ENCODE measurements around the gene LRRC53.

LRRC53 gene

GRCh38 chr1:74471470-74471869 is 40.9 kb downstream of the LRRC53 start:
- Histone ChIP-seq H3K79me1 (ENCODE audit: low read length) (no peaks in the 10 kb centered on the region), H3K4me2 (ENCODE audit: low read length) (no peak overlapping the region), H3K79me2 (ENCODE audit: control insufficient read depth, insufficient read depth, low read length) (no peaks in the 10 kb centered on the region), H3K9ac (ENCODE audit: low read length) (no peak overlapping the region), H3K27me3 (ENCODE audit: insufficient read depth, low read length, poor library complexity) (no peaks in the 10 kb centered on the region), H3K4ac (ENCODE audit: low read depth, low read length) (no peak overlapping the region), H2BK15ac (replicated peaks; ENCODE audit: low read depth) (no peak overlapping the region), H3K18ac (ENCODE audit: low read length) (no peak overlapping the region), H4K8ac (ENCODE audit: low read depth, low read length) (no peak overlapping the region), H3K56ac (ENCODE audit: low read length) (no peak overlapping the region), H3K23ac (ENCODE audit: low read length) (no peak overlapping the region), H3K27ac (ENCODE audit: low read depth, low read length) (no peak overlapping the region), H3K36me3 (ENCODE audit: control insufficient read depth, insufficient read depth, low read length) (no peaks in the 10 kb centered on the region), H2AK5ac (ENCODE audit: low read length) (no peak overlapping the region), H2BK5ac (ENCODE audit: low read length) (no peak overlapping the region), H2BK120ac (ENCODE audit: low read depth, low read length) (no peak overlapping the region), H3K4me1 (ENCODE audit: control insufficient read depth, low read depth, low read length) (peaks cover 3% of the 10 kb centered on the region), H4K5ac (ENCODE audit: low read length) (no peak overlapping the region), H3K4me3 (ENCODE audit: low read length) (no peak overlapping the region)
- DNase-seq: no peak
- no CpG with 5 or more reads among the region's 3 CpGs for WGBS (ENCODE audit: extremely low coverage, insufficient coverage, low lambda C conversion rate)

GRCh38 chr1:74470936-74471335 is 41.5 kb downstream of the LRRC53 start:
- H2BK120ac ChIP-seq (ENCODE audit: low read depth, low read length): no peak overlapping the region
- H3K4me3 ChIP-seq (ENCODE audit: low read length): no peak overlapping the region
- H2BK15ac ChIP-seq (replicated peaks; ENCODE audit: low read depth): no peak overlapping the region
- no peak overlapping the region for H2AK5ac ChIP-seq (ENCODE audit: low read length)
- H2BK5ac ChIP-seq (ENCODE audit: low read length): no peak overlapping the region
- no peaks in the 10 kb centered on the region for H3K36me3 ChIP-seq (ENCODE audit: control insufficient read depth, insufficient read depth, low read length)
- peak; percentile 69 for DNase-seq
- no peak overlapping the region for H3K27ac ChIP-seq (ENCODE audit: low read depth, low read length)
- H3K4me2 ChIP-seq (ENCODE audit: low read length): no peak overlapping the region
- H3K79me1 ChIP-seq (ENCODE audit: low read length): no peaks in the 10 kb centered on the region
- H3K4ac ChIP-seq (ENCODE audit: low read depth, low read length): no peak overlapping the region
- H3K79me2 ChIP-seq (ENCODE audit: control insufficient read depth, insufficient read depth, low read length): no peaks in the 10 kb centered on the region
- H3K9ac ChIP-seq (ENCODE audit: low read length): no peak overlapping the region
- no peak overlapping the region for H3K56ac ChIP-seq (ENCODE audit: low read length)
- H3K18ac ChIP-seq (ENCODE audit: low read length): no peak overlapping the region
- H4K5ac ChIP-seq (ENCODE audit: low read length): no peak overlapping the region
- no peaks in the 10 kb centered on the region for H3K27me3 ChIP-seq (ENCODE audit: insufficient read depth, low read length, poor library complexity)
- no peak overlapping the region for H3K23ac ChIP-seq (ENCODE audit: low read length)
- WGBS (ENCODE audit: extremely low coverage, insufficient coverage, low lambda C conversion rate): no CpG with 5 or more reads among the region's 3 CpGs
- H3K4me1 ChIP-seq (ENCODE audit: control insufficient read depth, low read depth, low read length): peaks cover 3% of the 10 kb centered on the region
- H4K8ac ChIP-seq (ENCODE audit: low read depth, low read length): no peak overlapping the region

GRCh38 chr1:74470251-74470650 is 42.2 kb downstream of the LRRC53 start:
- no peak overlapping the region for H3K27ac ChIP-seq (ENCODE audit: low read depth, low read length)
- no peaks in the 10 kb centered on the region for H3K27me3 ChIP-seq (ENCODE audit: insufficient read depth, low read length, poor library complexity)
- H3K9ac ChIP-seq (ENCODE audit: low read length): no peak overlapping the region
- no peak overlapping the region for H3K4me3 ChIP-seq (ENCODE audit: low read length)
- H4K8ac ChIP-seq (ENCODE audit: low read depth, low read length): no peak overlapping the region
- H3K36me3 ChIP-seq (ENCODE audit: control insufficient read depth, insufficient read depth, low read length): no peaks in the 10 kb centered on the region
- H2BK5ac ChIP-seq (ENCODE audit: low read length): no peak overlapping the region
- H2AK5ac ChIP-seq (ENCODE audit: low read length): no peak overlapping the region
- no peak overlapping the region for H3K56ac ChIP-seq (ENCODE audit: low read length)
- H3K18ac ChIP-seq (ENCODE audit: low read length): no peak overlapping the region
- no peak overlapping the region for H2BK15ac ChIP-seq (replicated peaks; ENCODE audit: low read depth)
- H2BK120ac ChIP-seq (ENCODE audit: low read depth, low read length): no peak overlapping the region
- H3K79me2 ChIP-seq (ENCODE audit: control insufficient read depth, insufficient read depth, low read length): no peaks in the 10 kb centered on the region
- H3K4me1 ChIP-seq (ENCODE audit: control insufficient read depth, low read depth, low read length): peaks cover 3% of the 10 kb centered on the region
- no peak overlapping the region for H3K4ac ChIP-seq (ENCODE audit: low read depth, low read length)
- WGBS (ENCODE audit: extremely low coverage, insufficient coverage, low lambda C conversion rate): no CpG with 5 or more reads among the region's 3 CpGs
- no peak overlapping the region for H3K23ac ChIP-seq (ENCODE audit: low read length)
- no peak overlapping the region for H4K5ac ChIP-seq (ENCODE audit: low read length)
- no peak for DNase-seq
- no peak overlapping the region for H3K4me2 ChIP-seq (ENCODE audit: low read length)
- no peaks in the 10 kb centered on the region for H3K79me1 ChIP-seq (ENCODE audit: low read length)

DNA sequence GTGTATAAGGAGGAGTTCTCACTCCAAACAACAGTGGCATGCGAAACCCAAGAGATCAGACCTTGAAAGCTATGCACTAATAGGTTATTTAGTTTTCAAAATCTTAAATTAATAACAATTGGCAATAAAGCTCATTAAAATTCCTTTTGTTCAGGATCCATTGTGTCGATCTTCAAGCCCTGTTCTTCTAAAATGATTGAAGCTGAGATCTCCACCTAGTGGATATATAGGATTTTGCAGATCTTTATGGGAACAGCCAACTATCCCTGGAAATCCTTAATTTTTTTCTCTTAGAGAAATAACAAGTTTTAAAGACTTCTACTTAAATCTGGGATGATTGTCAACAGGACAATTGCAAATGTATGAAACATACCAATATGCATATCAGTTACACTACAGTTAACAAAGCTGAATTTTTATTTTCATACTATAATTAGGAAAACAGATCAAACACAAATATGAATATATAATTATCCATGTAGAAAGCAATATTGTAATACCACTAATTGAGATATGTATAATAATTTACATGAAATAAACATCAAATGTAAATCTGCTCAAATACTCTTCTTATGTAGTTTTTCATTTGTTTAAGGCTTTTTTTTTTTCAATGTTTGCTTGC is 43.3 kb downstream of the LRRC53 start:
- Histone ChIP-seq H3K27ac (ENCODE audit: low read depth, low read length) (no peak overlapping the region), H2BK15ac (replicated peaks; ENCODE audit: low read depth) (no peak overlapping the region), H4K5ac (ENCODE audit: low read length) (no peak overlapping the region), H3K79me1 (ENCODE audit: low read length) (no peaks in the 10 kb centered on the region), H3K23ac (ENCODE audit: low read length) (no peak overlapping the region), H3K27me3 (ENCODE audit: insufficient read depth, low read length, poor library complexity) (no peaks in the 10 kb centered on the region), H2BK5ac (ENCODE audit: low read length) (no peak overlapping the region), H3K4ac (ENCODE audit: low read depth, low read length) (no peak overlapping the region), H3K4me3 (ENCODE audit: low read length) (no peak overlapping the region), H3K9ac (ENCODE audit: low read length) (no peak overlapping the region), H3K18ac (ENCODE audit: low read length) (no peak overlapping the region), H4K8ac (ENCODE audit: low read depth, low read length) (no peak overlapping the region), H2AK5ac (ENCODE audit: low read length) (no peak overlapping the region), H3K36me3 (ENCODE audit: control insufficient read depth, insufficient read depth, low read length) (no peaks in the 10 kb centered on the region), H2BK120ac (ENCODE audit: low read depth, low read length) (no peak overlapping the region), H3K56ac (ENCODE audit: low read length) (no peak overlapping the region), H3K4me1 (ENCODE audit: control insufficient read depth, low read depth, low read length) (peaks cover 3% of the 10 kb centered on the region), H3K79me2 (ENCODE audit: control insufficient read depth, insufficient read depth, low read length) (no peaks in the 10 kb centered on the region), H3K4me2 (ENCODE audit: low read length) (no peak overlapping the region)
- no CpG with 5 or more reads among the region's 2 CpGs for WGBS (ENCODE audit: extremely low coverage, insufficient coverage, low lambda C conversion rate)
- DNase-seq: peak; percentile 68

- peaks cover 3% of the 10 kb centered on the region for H3K4me1 ChIP-seq (ENCODE audit: control insufficient read depth, low read depth, low read length)
- no peak overlapping the region for H4K8ac ChIP-seq (ENCODE audit: low read depth, low read length)
- no peak overlapping the region for H3K4ac ChIP-seq (ENCODE audit: low read depth, low read length)
- H2BK5ac ChIP-seq (ENCODE audit: low read length): no peak overlapping the region
- no peaks in the 10 kb centered on the region for H3K27me3 ChIP-seq (ENCODE audit: insufficient read depth, low read length, poor library complexity)
- no peak overlapping the region for H2AK5ac ChIP-seq (ENCODE audit: low read length)
- H3K36me3 ChIP-seq (ENCODE audit: control insufficient read depth, insufficient read depth, low read length): no peaks in the 10 kb centered on the region
- H3K4me3 ChIP-seq (ENCODE audit: low read length): no peak overlapping the region
- H3K4me2 ChIP-seq (ENCODE audit: low read length): no peak overlapping the region
- no peaks in the 10 kb centered on the region for H3K79me1 ChIP-seq (ENCODE audit: low read length)
- H3K27ac ChIP-seq (ENCODE audit: low read depth, low read length): no peak overlapping the region
- H3K23ac ChIP-seq (ENCODE audit: low read length): no peak overlapping the region
- no peak overlapping the region for H3K18ac ChIP-seq (ENCODE audit: low read length)
- H3K56ac ChIP-seq (ENCODE audit: low read length): no peak overlapping the region
- no peak overlapping the region for H2BK120ac ChIP-seq (ENCODE audit: low read depth, low read length)
- H3K79me2 ChIP-seq (ENCODE audit: control insufficient read depth, insufficient read depth, low read length): no peaks in the 10 kb centered on the region
- H4K5ac ChIP-seq (ENCODE audit: low read length): no peak overlapping the region
- DNase-seq: peak; percentile 79
- WGBS (ENCODE audit: extremely low coverage, insufficient coverage, low lambda C conversion rate): no CpG with 5 or more reads among the region's 3 CpGs
- H2BK15ac ChIP-seq (replicated peaks; ENCODE audit: low read depth): no peak overlapping the region
- no peak overlapping the region for H3K9ac ChIP-seq (ENCODE audit: low read length)
Observed at GRCh38 chr1:74467786-74468377, 44.5 kb downstream of the LRRC53 start.

GRCh38 chr1:74465193-74465681 is 47.2 kb downstream of the LRRC53 start:
- H3K56ac ChIP-seq (ENCODE audit: low read length): no peak overlapping the region
- no peaks in the 10 kb centered on the region for H3K4me1 ChIP-seq (ENCODE audit: control insufficient read depth, low read depth, low read length)
- H3K79me2 ChIP-seq (ENCODE audit: control insufficient read depth, insufficient read depth, low read length): no peaks in the 10 kb centered on the region
- DNase-seq: no peak
- H3K79me1 ChIP-seq (ENCODE audit: low read length): no peaks in the 10 kb centered on the region
- no peak overlapping the region for H3K4ac ChIP-seq (ENCODE audit: low read depth, low read length)
- no peak overlapping the region for H4K5ac ChIP-seq (ENCODE audit: low read length)
- H2BK5ac ChIP-seq (ENCODE audit: low read length): no peak overlapping the region
- H2BK15ac ChIP-seq (replicated peaks; ENCODE audit: low read depth): no peak overlapping the region
- H4K8ac ChIP-seq (ENCODE audit: low read depth, low read length): no peak overlapping the region
- no peak overlapping the region for H3K27ac ChIP-seq (ENCODE audit: low read depth, low read length)
- no peak overlapping the region for H3K4me2 ChIP-seq (ENCODE audit: low read length)
- no CpG with 5 or more reads among the region's 24 CpGs for WGBS (ENCODE audit: extremely low coverage, insufficient coverage, low lambda C conversion rate)
- H3K18ac ChIP-seq (ENCODE audit: low read length): no peak overlapping the region
- no peak overlapping the region for H3K4me3 ChIP-seq (ENCODE audit: low read length)
- H3K23ac ChIP-seq (ENCODE audit: low read length): no peak overlapping the region
- H3K27me3 ChIP-seq (ENCODE audit: insufficient read depth, low read length, poor library complexity): no peaks in the 10 kb centered on the region
- no peaks in the 10 kb centered on the region for H3K36me3 ChIP-seq (ENCODE audit: control insufficient read depth, insufficient read depth, low read length)
- no peak overlapping the region for H2BK120ac ChIP-seq (ENCODE audit: low read depth, low read length)
- no peak overlapping the region for H2AK5ac ChIP-seq (ENCODE audit: low read length)
- H3K9ac ChIP-seq (ENCODE audit: low read length): no peak overlapping the region

Measured in mesendoderm (in vitro differentiated cells).